GM18951 (cell line): ENCODE data around the gene MUC22.
"Not testable (repeated sequence)": the region's sequence is repeated elsewhere in the genome, so short reads cannot be mapped to it uniquely, and the experiment has no call there.

Experiments used
- POLR2A ChIP-seq: IDR thresholded peaks from 4 replicates; pipeline ENCODE4 v1.6.1; 2011; ENCODE audit warnings: mild to moderate bottlenecking; ENCODE audit not compliant: insufficient read length, insufficient read depth; ENCODE audit errors: extremely low read depth
- in situ Hi-C: fragments of 300-500 bp; cut with MboI; formaldehyde crosslinking; loops from one replicate; pipeline ENCODE4 v1.12.0; 2022; ENCODE audit warnings: low sequenced_read_pairs, mixed read lengths, inconsistent platforms; ENCODE audit not compliant: unreplicated experiment

Gene MUC22

GRCh38 chr6:31035862-31036497, 25.7 kb downstream of the MUC22 start:
- TF ChIP-seq POLR2A, result no peak
- in situ Hi-C loops, result no loop called here

- in situ Hi-C loops, result no loop called here
- no peak for TF ChIP-seq POLR2A
Observed at GRCh38 chr6:31037169-31037568, 26.9 kb downstream of the MUC22 start.

DNA sequence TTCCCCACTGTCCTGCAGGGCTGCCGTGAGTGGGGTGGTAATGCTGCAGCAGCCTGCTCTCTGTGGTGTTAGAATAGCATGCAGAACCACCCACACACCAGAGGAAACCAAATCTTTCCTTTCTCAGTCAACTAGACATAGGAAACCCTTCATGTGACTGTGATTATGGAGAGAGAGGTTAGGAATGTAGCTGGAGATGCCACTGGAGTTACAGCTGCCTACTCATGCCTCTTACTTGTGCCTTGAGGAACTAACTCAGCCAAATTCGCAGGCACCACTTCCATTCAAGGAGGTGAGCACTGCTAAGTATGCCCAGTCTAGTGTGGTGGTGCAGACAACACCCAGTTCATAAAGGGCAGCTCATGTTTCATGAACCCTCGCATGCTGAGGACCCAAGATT, 27.4 kb downstream of the MUC22 start:
- in situ Hi-C loops, result no loop called here
- TF ChIP-seq POLR2A, result no peak

- no peak for TF ChIP-seq POLR2A
- in situ Hi-C loops, result no loop called here
Observed at GRCh38 chr6:31038559-31038958, 28.3 kb downstream of the MUC22 start.

DNA sequence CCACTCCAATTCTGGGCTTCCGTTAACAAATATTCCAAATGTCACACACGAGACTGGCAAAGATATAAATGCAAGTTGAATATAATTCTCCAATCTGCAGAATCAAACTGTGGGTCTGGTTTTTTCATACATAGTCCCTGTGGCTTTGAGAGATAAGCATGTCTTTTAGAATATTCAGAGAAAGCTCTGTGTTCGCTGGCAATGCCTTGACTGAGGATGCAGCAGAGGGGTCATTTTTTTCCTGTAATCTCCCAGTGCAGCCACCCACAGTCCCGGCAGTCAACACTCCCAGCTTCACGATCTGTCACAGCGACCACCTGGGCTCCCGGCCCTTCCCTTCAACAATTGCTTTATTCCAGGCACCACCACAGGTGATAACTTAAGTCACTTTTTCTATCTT, 30.5 kb downstream of the MUC22 start:
- TF ChIP-seq POLR2A, result no peak
- in situ Hi-C loops, result no loop called here

DNA sequence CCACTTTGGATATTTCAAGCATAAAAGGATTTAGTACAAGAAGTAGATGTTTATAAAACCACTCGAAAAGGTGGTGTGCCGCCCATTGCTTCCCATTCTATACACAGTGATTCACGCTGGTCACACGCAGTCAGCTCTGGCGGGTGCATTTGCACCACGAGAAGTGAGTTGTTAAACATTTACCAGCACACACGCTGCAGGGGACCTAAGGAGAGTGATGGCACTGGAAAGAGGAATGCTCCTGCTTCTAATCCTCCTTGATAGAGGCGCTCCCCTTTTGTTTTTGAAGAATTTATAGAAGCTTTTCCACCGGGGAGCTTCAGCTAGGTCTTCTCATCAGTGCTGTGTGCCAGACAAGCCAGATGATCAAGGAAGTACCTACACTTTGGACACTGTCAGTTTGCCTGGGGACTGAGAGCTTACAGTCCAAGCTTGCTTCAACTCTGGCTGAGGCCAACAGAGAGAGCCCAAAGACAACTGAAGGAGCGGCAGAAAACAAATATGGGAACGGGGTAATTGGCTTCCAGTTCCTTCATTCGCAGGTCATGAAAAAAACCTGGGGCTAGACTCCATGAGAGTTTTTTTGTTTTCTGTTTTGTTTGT, 31.2 kb downstream of the MUC22 start:
- TF ChIP-seq POLR2A, result no peak
- in situ Hi-C loops, result no loop called here

- TF ChIP-seq POLR2A, result no peak
- in situ Hi-C loops, result no loop called here
Observed at GRCh38 chr6:31042806-31043205, 32.5 kb downstream of the MUC22 start.

DNA sequence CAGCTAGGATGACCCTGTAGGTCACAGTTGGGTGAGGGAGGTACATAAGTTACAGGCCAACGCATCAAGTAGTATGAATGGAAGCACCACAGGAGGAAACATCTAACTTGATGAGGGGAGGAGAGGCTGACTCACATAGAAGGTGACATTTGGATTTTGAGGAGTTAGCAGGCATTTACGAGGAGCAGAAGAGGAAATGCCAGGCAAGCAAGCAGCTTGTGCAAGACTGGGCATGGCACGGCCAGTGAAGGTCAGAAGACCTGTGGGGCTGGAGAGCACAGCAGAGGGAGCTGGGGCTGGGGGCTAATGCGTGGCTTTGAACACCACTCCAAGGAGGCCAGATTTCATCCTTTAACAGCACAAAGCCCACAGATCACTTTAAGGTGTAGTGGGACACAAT, 37.8 kb downstream of the MUC22 start:
- TF ChIP-seq POLR2A, result no peak
- in situ Hi-C loops, result no loop called here

DNA sequence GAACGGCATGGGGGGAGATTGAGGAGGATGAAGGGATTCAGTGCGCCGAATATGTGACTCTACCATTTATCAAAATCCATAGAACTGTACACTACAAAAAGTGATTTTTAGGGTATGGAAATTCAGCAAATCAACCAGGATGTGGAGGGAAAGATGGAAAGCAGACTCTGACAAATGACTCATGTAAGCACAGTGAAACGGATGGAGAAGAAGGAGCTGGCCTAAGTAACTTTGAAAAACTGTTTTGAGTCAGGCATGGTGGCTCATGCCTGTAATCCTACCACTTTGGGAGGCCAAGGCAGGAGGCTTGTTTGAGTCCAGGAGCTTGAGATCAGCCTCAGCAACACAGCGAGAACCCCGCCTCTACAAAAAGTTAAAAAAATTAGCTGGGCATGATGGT, 39.2 kb downstream of the MUC22 start:
- in situ Hi-C loops, result no loop called here
- no peak for TF ChIP-seq POLR2A

DNA sequence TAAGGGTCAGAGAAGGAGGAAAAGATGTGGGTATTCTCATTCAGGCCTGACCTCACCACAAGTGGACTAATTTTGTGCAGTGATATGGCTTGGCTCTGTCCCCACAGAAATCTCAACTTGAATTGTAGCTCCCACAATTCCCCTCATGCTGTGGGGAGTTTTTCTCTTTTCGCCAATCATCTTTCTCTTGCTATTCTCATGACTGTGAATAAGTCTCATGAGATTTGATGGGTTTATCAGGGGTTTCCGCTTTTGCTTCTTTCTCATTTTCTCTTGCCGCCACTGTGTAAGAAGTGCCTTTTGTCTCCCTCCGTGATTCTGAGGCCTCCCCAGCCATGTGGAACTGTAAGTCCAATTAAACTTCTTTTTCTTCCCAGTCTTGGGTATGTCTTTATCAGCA, 42.9 kb downstream of the MUC22 start:
- peak; percentile 12 for TF ChIP-seq POLR2A

DNA sequence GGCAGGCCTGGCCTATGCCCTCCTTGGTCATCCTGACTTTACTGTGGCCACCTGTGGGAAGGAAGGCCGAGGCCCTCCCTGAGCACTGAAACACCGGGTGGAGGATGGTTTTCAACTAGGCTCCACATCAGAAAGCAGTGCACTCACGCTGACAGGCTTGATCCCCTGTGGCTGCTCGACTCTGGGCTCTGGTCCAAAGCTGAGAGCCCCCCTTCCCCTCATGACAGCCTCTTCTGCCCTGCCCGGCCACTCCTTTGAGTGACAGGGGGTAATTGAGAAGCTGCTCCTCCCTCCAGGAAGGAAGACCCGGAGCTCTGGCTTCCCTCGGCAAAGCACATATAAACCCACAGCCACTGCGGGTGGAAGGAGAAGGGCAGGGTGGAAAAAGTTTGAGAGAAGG, 43.6 kb downstream of the MUC22 start:
- no peak for TF ChIP-seq POLR2A
- in situ Hi-C loops, result no loop called here

More for the DNA sequence above, 42.9 kb downstream of the MUC22 start:
- in situ Hi-C loops, result not testable (repeated sequence)

- TF ChIP-seq POLR2A, result no peak
- in situ Hi-C loops, result no loop called here
Observed at GRCh38 chr6:31055441-31055840, 45.2 kb downstream of the MUC22 start.

GRCh38 chr6:31057426-31058003, 47.2 kb downstream of the MUC22 start:
- TF ChIP-seq POLR2A, result no peak
- in situ Hi-C loops, result no loop called here
